Mesendoderm (in vitro differentiated cells): ENCODE data around the gene LRRC4C.
A peak's percentile ranks its signal among the peaks of the same experiment; 100 is the strongest.

ENCODE experiments used
- DNase-seq: peaks from one replicate; pipeline ENCODE4 v3.0.0; 2013
- H2AK5ac ChIP-seq: 2 replicates; pipeline ENCODE4 v1.6.1; 2013; ENCODE audit warnings: low read length, inconsistent platforms
- H2BK120ac ChIP-seq: 2 replicates; pipeline ENCODE4 v1.6.1; 2013; ENCODE audit warnings: low read depth, mild to moderate bottlenecking, low read length, moderate library complexity, mixed read lengths
- H2BK15ac ChIP-seq: replicated peaks from 2 replicates; pipeline ENCODE4 v1.6.1; 2013; ENCODE audit warnings: low read depth, mild to moderate bottlenecking, moderate library complexity
- H2BK5ac ChIP-seq: 2 replicates; pipeline ENCODE4 v1.6.1; 2013; ENCODE audit warnings: low read length, inconsistent platforms
- H3K18ac ChIP-seq: 2 replicates; pipeline ENCODE4 v1.6.1; 2013; ENCODE audit warnings: mild to moderate bottlenecking, low read length, mixed read lengths
- H3K23ac ChIP-seq: one replicate; pipeline ENCODE4 v1.6.1; 2013; ENCODE audit warnings: low read length
- H3K27ac ChIP-seq: 2 replicates; pipeline ENCODE4 v1.5.1; 2013; ENCODE audit warnings: low read depth, mild to moderate bottlenecking, inconsistent platforms, low read length, moderate library complexity
- H3K27me3 ChIP-seq: 2 replicates; pipeline ENCODE4 v1.6.1; 2013; ENCODE audit warnings: low read length, control low read depth, mild to moderate bottlenecking, inconsistent platforms; ENCODE audit not compliant: insufficient read depth, poor library complexity
- H3K36me3 ChIP-seq: 2 replicates; pipeline ENCODE4 v1.6.1; 2013; ENCODE audit warnings: low read length, inconsistent platforms; ENCODE audit not compliant: control insufficient read depth, insufficient read depth
- H3K4ac ChIP-seq: one replicate; pipeline ENCODE4 v1.6.1; 2013; ENCODE audit warnings: low read depth, mild to moderate bottlenecking, low read length, moderate library complexity
- H3K4me1 ChIP-seq: 2 replicates; pipeline ENCODE4 v1.6.1; 2013; ENCODE audit warnings: low read depth, low read length, inconsistent platforms; ENCODE audit not compliant: control insufficient read depth
- H3K4me2 ChIP-seq: 2 replicates; pipeline ENCODE4 v1.6.1; 2013; ENCODE audit warnings: low read length
- H3K4me3 ChIP-seq: 2 replicates; pipeline ENCODE4 v1.5.1; 2013; ENCODE audit warnings: mild to moderate bottlenecking, low read length
- H3K56ac ChIP-seq: one replicate; pipeline ENCODE4 v1.6.1; 2013; ENCODE audit warnings: low read length
- H3K79me1 ChIP-seq: 2 replicates; pipeline ENCODE4 v1.6.1; 2013; ENCODE audit warnings: low read length, inconsistent platforms
- H3K79me2 ChIP-seq: 2 replicates; pipeline ENCODE4 v1.6.1; 2013; ENCODE audit warnings: mild to moderate bottlenecking, low read length; ENCODE audit not compliant: control insufficient read depth, insufficient read depth
- H3K9ac ChIP-seq: 2 replicates; pipeline ENCODE4 v1.6.1; 2013; ENCODE audit warnings: low read length, inconsistent platforms
- H4K5ac ChIP-seq: one replicate; pipeline ENCODE4 v1.6.1; 2013; ENCODE audit warnings: low read length
- H4K8ac ChIP-seq: one replicate; pipeline ENCODE4 v1.6.1; 2013; ENCODE audit warnings: low read depth, mild to moderate bottlenecking, control low read depth, low read length, moderate library complexity
- WGBS: extraction: QIAGEN DNeasy Blood & Tissue Kit; methylation state at CpG from one replicate; pipeline ENCODE4 v1.1.7; 2013; ENCODE audit warnings: low lambda C conversion rate, missing lambda C conversion rate; ENCODE audit not compliant: insufficient coverage; ENCODE audit errors: extremely low coverage; 5-methylcytosine and 5-hydroxymethylcytosine counted together

LRRC4C gene

DNA sequence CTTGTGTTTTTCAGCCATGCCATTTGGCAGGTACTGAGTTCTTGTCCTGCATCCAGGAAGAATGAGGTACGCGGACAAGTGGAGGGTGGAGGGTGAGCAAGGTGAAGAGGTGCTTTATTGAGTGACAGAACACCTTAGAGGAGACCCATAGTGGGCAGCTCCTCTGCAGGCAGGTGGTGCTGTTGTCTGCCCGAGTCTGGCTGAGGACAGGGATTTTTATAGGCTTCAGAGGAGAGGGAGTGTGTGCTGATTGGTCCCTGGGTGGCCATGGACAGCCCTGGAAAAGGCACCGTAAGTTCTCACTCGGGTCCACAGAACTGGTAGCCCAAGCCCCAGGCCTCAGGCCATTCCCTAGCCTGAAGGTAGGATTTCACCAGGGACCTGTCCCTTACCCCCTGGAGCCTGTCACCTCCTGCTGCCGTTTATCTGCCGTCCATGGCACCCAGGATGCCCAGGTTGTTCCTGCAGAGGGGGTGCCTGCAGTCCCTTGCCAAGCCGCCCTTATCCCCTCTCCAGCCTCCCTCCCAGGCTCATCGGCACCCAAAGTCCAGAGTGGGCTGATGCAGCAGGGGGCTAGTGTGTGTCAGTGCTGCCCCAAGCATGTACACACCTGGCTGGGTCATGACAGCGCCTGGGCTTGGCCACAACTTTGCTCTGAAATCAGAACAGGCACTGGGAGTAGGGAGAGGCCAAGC, 213.6 kb downstream of the LRRC4C start:
- peak; percentile 42 for DNase-seq
- H3K18ac ChIP-seq = no peak overlapping the region
- no peak overlapping the region for H2BK5ac ChIP-seq
- no peak overlapping the region for H2BK15ac ChIP-seq
- no peak overlapping the region for H2AK5ac ChIP-seq
- no peak overlapping the region for H3K4ac ChIP-seq
- no peak overlapping the region for H2BK120ac ChIP-seq
- no peaks in the 10 kb centered on the region for H3K36me3 ChIP-seq
- H4K5ac ChIP-seq = no peak overlapping the region
- no peak overlapping the region for H3K23ac ChIP-seq
- no peak overlapping the region for H3K56ac ChIP-seq
- no peak overlapping the region for H3K4me2 ChIP-seq
- H3K4me3 ChIP-seq = no peak overlapping the region
- H3K9ac ChIP-seq = no peak overlapping the region
- no CpG with 5 or more reads among the region's 10 CpGs for WGBS
- H3K79me2 ChIP-seq = no peaks in the 10 kb centered on the region
- H3K27ac ChIP-seq = no peak overlapping the region
- H3K4me1 ChIP-seq = peaks cover 3% of the 10 kb centered on the region
- no peaks in the 10 kb centered on the region for H3K27me3 ChIP-seq
- H4K8ac ChIP-seq = no peak overlapping the region
- no peaks in the 10 kb centered on the region for H3K79me1 ChIP-seq

DNA sequence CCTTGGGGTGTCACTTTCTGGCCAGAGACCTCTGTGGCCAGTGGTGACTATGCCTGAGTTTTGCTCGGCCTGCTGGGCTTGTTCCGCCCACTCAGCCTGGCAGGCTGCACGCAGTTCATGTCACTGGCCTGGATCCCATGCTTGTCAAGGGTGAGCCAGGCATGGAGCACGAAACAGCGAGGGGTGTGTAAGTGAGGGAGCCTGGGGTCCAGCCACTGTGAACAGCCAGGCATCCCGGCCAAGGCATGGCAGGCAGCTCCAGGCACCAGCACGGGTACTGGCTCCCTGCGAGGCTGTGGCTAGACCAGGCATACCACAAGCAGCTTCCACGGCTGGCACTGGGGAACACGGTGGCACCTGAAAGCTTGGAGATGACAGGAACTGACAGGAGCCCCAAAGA, 214.3 kb downstream of the LRRC4C start:
- no peaks in the 10 kb centered on the region for H3K27me3 ChIP-seq
- no CpG with 5 or more reads among the region's 10 CpGs for WGBS
- H2BK5ac ChIP-seq = no peak overlapping the region
- H4K5ac ChIP-seq = no peak overlapping the region
- no peak overlapping the region for H3K4ac ChIP-seq
- no peaks in the 10 kb centered on the region for H3K79me2 ChIP-seq
- H4K8ac ChIP-seq = no peak overlapping the region
- no peak overlapping the region for H2AK5ac ChIP-seq
- no peak overlapping the region for H3K9ac ChIP-seq
- no peak for DNase-seq
- no peak overlapping the region for H3K18ac ChIP-seq
- H2BK15ac ChIP-seq = no peak overlapping the region
- H3K56ac ChIP-seq = no peak overlapping the region
- H3K4me3 ChIP-seq = no peak overlapping the region
- no peaks in the 10 kb centered on the region for H3K36me3 ChIP-seq
- no peaks in the 10 kb centered on the region for H3K79me1 ChIP-seq
- H3K4me1 ChIP-seq = peaks cover 3% of the 10 kb centered on the region
- no peak overlapping the region for H3K23ac ChIP-seq
- H3K27ac ChIP-seq = no peak overlapping the region
- no peak overlapping the region for H2BK120ac ChIP-seq
- no peak overlapping the region for H3K4me2 ChIP-seq

DNA sequence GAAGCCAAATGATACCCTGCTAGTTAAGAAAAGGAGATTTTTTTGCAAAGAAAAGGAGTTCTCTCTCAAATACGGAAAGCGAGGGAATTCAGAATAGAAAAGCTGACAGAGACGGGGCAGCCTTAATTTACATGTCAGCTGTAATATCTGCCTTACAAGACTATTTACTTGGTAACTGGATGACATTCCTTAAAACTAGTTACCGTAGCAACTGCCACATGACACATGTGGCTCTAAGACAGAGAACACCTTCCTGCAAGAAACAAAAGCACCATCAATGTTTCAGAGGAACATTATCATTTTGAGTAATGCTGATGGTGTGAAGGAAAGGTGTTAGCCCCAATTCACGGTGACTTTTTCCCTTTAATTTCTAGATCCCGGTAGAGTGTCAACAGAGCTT, 222.1 kb downstream of the LRRC4C start:
- H2BK5ac ChIP-seq = no peak overlapping the region
- H3K4me1 ChIP-seq = no peaks in the 10 kb centered on the region
- H3K9ac ChIP-seq = no peak overlapping the region
- no peak overlapping the region for H3K4ac ChIP-seq
- H4K5ac ChIP-seq = no peak overlapping the region
- H3K36me3 ChIP-seq = no peaks in the 10 kb centered on the region
- H4K8ac ChIP-seq = no peak overlapping the region
- WGBS = no CpG with 5 or more reads among the region's 6 CpGs
- H2BK120ac ChIP-seq = no peak overlapping the region
- no peaks in the 10 kb centered on the region for H3K79me1 ChIP-seq
- no peak overlapping the region for H3K27ac ChIP-seq
- H2BK15ac ChIP-seq = no peak overlapping the region
- DNase-seq = peak; percentile 84
- no peak overlapping the region for H3K4me2 ChIP-seq
- H3K23ac ChIP-seq = no peak overlapping the region
- no peak overlapping the region for H3K56ac ChIP-seq
- H3K18ac ChIP-seq = no peak overlapping the region
- H3K4me3 ChIP-seq = no peak overlapping the region
- H3K79me2 ChIP-seq = no peaks in the 10 kb centered on the region
- no peaks in the 10 kb centered on the region for H3K27me3 ChIP-seq
- no peak overlapping the region for H2AK5ac ChIP-seq

DNA sequence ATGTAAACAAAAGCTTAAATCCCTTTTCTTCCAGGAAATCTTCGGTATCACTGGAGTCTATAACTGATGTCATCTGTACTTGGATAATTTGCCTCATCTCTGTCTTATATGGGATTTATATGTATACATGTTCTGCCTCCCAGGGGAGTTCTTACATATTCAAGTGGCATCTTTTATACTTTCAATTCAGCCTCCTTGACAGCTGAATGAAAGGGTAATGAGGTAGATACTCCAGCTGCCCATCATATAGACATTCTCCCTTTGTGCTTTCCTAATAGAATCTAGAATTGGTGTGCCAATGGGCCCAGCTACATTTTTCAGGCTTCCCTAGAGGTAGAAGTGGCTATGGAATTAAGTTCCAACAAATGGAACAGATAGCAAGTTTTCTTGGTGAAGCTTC, 223.8 kb downstream of the LRRC4C start:
- Histone ChIP-seq H4K5ac (no peak overlapping the region), H3K23ac (no peak overlapping the region), H3K4me1 (no peaks in the 10 kb centered on the region), H3K27ac (no peak overlapping the region), H3K9ac (no peak overlapping the region), H2AK5ac (no peak overlapping the region), H3K27me3 (no peaks in the 10 kb centered on the region), H3K4me3 (no peak overlapping the region), H3K79me1 (no peaks in the 10 kb centered on the region), H3K79me2 (no peaks in the 10 kb centered on the region), H2BK120ac (no peak overlapping the region), H3K56ac (no peak overlapping the region), H2BK15ac (no peak overlapping the region), H4K8ac (no peak overlapping the region), H3K36me3 (no peaks in the 10 kb centered on the region), H3K18ac (no peak overlapping the region), H2BK5ac (no peak overlapping the region), H3K4me2 (no peak overlapping the region), H3K4ac (no peak overlapping the region)
- DNase-seq = no peak
- WGBS = no CpG with 5 or more reads among the region's 1 CpG

DNA sequence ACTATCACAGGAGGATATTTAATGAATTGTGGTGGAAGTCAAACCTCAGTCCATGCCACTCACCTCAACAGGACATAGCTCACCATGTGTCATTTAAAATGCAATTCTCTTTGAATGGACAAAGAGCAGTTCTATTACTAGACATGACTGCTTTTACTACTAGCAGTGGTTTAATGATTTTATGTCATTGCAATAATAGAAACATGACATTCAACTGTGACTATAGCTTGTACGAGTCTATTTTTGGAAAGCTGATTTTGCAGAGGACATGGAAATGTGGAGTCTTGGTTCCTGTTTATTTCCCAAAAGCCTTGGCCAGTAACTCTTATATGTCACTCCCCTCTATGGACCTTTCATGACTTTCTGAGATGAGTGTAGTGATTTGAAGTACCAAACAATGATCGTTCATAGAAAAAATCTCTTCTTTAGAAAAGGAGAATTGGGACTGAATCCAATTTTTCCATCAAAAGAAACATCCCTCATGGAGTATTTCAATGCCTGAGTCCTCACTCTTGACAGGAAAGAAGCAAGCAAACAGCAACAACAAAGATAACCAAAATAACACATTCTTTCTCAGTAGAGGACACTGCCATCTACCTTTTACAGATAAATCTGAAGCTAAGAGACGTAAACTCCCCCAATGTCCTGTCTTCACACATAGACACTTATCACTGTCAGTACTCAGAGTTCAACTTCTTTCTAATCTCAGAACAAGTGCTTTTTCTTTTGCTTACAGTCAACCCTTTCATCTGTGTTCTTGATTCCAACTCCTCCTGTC, 233.4 kb downstream of the LRRC4C start:
- H3K18ac ChIP-seq = no peak overlapping the region
- no peak overlapping the region for H4K5ac ChIP-seq
- DNase-seq = peak; percentile 16
- H2BK5ac ChIP-seq = no peak overlapping the region
- no peak overlapping the region for H3K4ac ChIP-seq
- no peak overlapping the region for H3K23ac ChIP-seq
- no peak overlapping the region for H3K27ac ChIP-seq
- no peak overlapping the region for H2BK15ac ChIP-seq
- H3K36me3 ChIP-seq = no peaks in the 10 kb centered on the region
- no peak overlapping the region for H2AK5ac ChIP-seq
- no CpG with 5 or more reads among the region's 3 CpGs for WGBS
- H4K8ac ChIP-seq = no peak overlapping the region
- H3K4me1 ChIP-seq = no peaks in the 10 kb centered on the region
- no peak overlapping the region for H3K9ac ChIP-seq
- no peak overlapping the region for H2BK120ac ChIP-seq
- no peak overlapping the region for H3K4me3 ChIP-seq
- H3K79me1 ChIP-seq = no peaks in the 10 kb centered on the region
- H3K27me3 ChIP-seq = no peaks in the 10 kb centered on the region
- H3K79me2 ChIP-seq = no peaks in the 10 kb centered on the region
- H3K56ac ChIP-seq = no peak overlapping the region
- no peak overlapping the region for H3K4me2 ChIP-seq
